ENCODE data around the gene SPAG5. TPM values are rescaled to one million over a fixed set of nuclear protein-coding genes. Genes with fewer than 3 reads are reported as not detected.

Gene SPAG5
- polyA plus RNA-seq, 3 donors = 61.9 to 65.9 (median 63.4) TPM

Other genes with a start within 250 kb of the SPAG5 start
- gene POLDIP2, start 241.5 kb downstream of the SPAG5 start, polyA plus RNA-seq (ENCODE audit: insufficient read length in 3 of 3) = 100 to 1,000 TPM in 1 of 3 donors, 10 to 100 TPM in 2; 87.6 to 102 (median 93.9) TPM
- gene SEBOX, start 233.8 kb downstream of the SPAG5 start, polyA plus RNA-seq (ENCODE audit: insufficient read length in 3 of 3) = not detected
- gene VTN, start 228.7 kb downstream of the SPAG5 start, polyA plus RNA-seq (ENCODE audit: insufficient read length in 3 of 3) = 10 to 100 TPM; 18.7 to 25.2 (median 20.4) TPM
- 10 to 100 TPM; 14.9 to 16.8 (median 15.9) TPM for gene SARM1, start 227.3 kb downstream of the SPAG5 start, polyA plus RNA-seq (ENCODE audit: insufficient read length in 3 of 3)
- 10 to 100 TPM; 11.4 to 16.8 (median 14.9) TPM for gene SLC46A1, start 192.8 kb downstream of the SPAG5 start, polyA plus RNA-seq (ENCODE audit: insufficient read length in 3 of 3)
- 10 to 100 TPM; 13.0 to 18.8 (median 16.9) TPM for gene SLC13A2, start 125.4 kb downstream of the SPAG5 start, polyA plus RNA-seq (ENCODE audit: insufficient read length in 3 of 3)
- gene FOXN1, start 92.7 kb downstream of the SPAG5 start, polyA plus RNA-seq (ENCODE audit: insufficient read length in 3 of 3) = under 1 TPM; 0.47 to 0.69 (median 0.57) TPM
- gene UNC119, start 46.4 kb downstream of the SPAG5 start, polyA plus RNA-seq (ENCODE audit: insufficient read length in 3 of 3) = 10 to 100 TPM; 60.8 to 78.8 (median 70.3) TPM
- 100 to 1,000 TPM in 2 of 3 donors, 10 to 100 TPM in 1; 95.6 to 111 (median 107) TPM for gene PIGS, start 27.5 kb downstream of the SPAG5 start, polyA plus RNA-seq (ENCODE audit: insufficient read length in 3 of 3)
- gene ALDOC, start 22.1 kb downstream of the SPAG5 start, polyA plus RNA-seq (ENCODE audit: insufficient read length in 3 of 3) = 10 to 100 TPM; 29.6 to 31.2 (median 30.1) TPM
- gene RSKR, start 15.2 kb upstream of the SPAG5 start, polyA plus RNA-seq (ENCODE audit: insufficient read length in 3 of 3) = 10 to 100 TPM; 10.6 to 31.7 (median 29.3) TPM
- 100 to 1,000 TPM in 1 of 3 donors, 10 to 100 TPM in 2; 86.0 to 106 (median 99.9) TPM for gene BLTP2, start 46.1 kb upstream of the SPAG5 start, polyA plus RNA-seq (ENCODE audit: insufficient read length in 3 of 3)
- gene SDF2, start 62.9 kb upstream of the SPAG5 start, polyA plus RNA-seq (ENCODE audit: insufficient read length in 3 of 3) = 10 to 100 TPM; 76.3 to 87.5 (median 79.7) TPM
- gene SUPT6H, start 63.2 kb upstream of the SPAG5 start, polyA plus RNA-seq (ENCODE audit: insufficient read length in 3 of 3) = 10 to 100 TPM; 68.0 to 81.6 (median 80.7) TPM
- gene PROCA1, start 112.9 kb upstream of the SPAG5 start, polyA plus RNA-seq (ENCODE audit: insufficient read length in 3 of 3) = 10 to 100 TPM in 2 of 3 donors, 1 to 10 TPM in 1; 4.3 to 11.2 (median 10.3) TPM
- gene RAB34, start 118.8 kb upstream of the SPAG5 start, polyA plus RNA-seq (ENCODE audit: insufficient read length in 3 of 3) = 100 to 1,000 TPM; 155 to 193 (median 178) TPM
- gene RPL23A, start 121.0 kb upstream of the SPAG5 start, polyA plus RNA-seq (ENCODE audit: insufficient read length in 3 of 3) = 100 to 1,000 TPM; 804 to 896 (median 874) TPM
- gene TLCD1, start 127.2 kb upstream of the SPAG5 start, polyA plus RNA-seq (ENCODE audit: insufficient read length in 3 of 3) = 10 to 100 TPM; 16.6 to 19.8 (median 18.5) TPM
- 10 to 100 TPM in 2 of 3 donors, 1 to 10 TPM in 1; 7.1 to 13.8 (median 12.4) TPM for gene NEK8, start 129.8 kb upstream of the SPAG5 start, polyA plus RNA-seq (ENCODE audit: insufficient read length in 3 of 3)
- 100 to 1,000 TPM; 133 to 163 (median 136) TPM for gene TRAF4, start 145.0 kb upstream of the SPAG5 start, polyA plus RNA-seq (ENCODE audit: insufficient read length in 3 of 3)
- gene FAM222B, start 243.8 kb upstream of the SPAG5 start, polyA plus RNA-seq (ENCODE audit: insufficient read length in 3 of 3) = 10 to 100 TPM; 21.8 to 23.6 (median 22.8) TPM

Measured in renal pelvis (tissue), 3 donors.